ENCODE data around the gene LMBRD1.
"Not testable (repeated sequence)": the region's sequence is repeated elsewhere in the genome, so short reads cannot be mapped to it uniquely, and the experiment has no call there.

The LMBRD1 gene

GRCh38 chr6:69796073-69796641 lies 653 bp downstream of the LMBRD1 start:
- DNase-seq: peak; percentile 84

- peak; percentile 22 for DNase-seq
These were observed 1.2 kb downstream of the LMBRD1 start for GRCh38 chr6:69795469-69796072.

GRCh38 chr6:69792292-69792691 lies 4.5 kb downstream of the LMBRD1 start:
- no peak for DNase-seq

GRCh38 chr6:69791065-69791471 lies 5.7 kb downstream of the LMBRD1 start:
- DNase-seq: no peak

GRCh38 chr6:69790629-69791028 lies 6.2 kb downstream of the LMBRD1 start:
- DNase-seq: no peak

GRCh38 chr6:69789578-69789977 lies 7.2 kb downstream of the LMBRD1 start:
- DNase-seq: no peak

- DNase-seq: not testable (repeated sequence)
These were observed 9.4 kb downstream of the LMBRD1 start for GRCh38 chr6:69787436-69787835.

- no peak for DNase-seq
These were observed 11.1 kb downstream of the LMBRD1 start for GRCh38 chr6:69785697-69786096.

GRCh38 chr6:69784595-69785377 lies 12.0 kb downstream of the LMBRD1 start:
- DNase-seq: no peak

GRCh38 chr6:69783108-69783507 lies 13.7 kb downstream of the LMBRD1 start:
- no peak for DNase-seq

GRCh38 chr6:69780585-69781178 lies 16.1 kb downstream of the LMBRD1 start:
- no peak for DNase-seq

- DNase-seq: no peak
These were observed 20.9 kb downstream of the LMBRD1 start for GRCh38 chr6:69775941-69776340.

GRCh38 chr6:69775585-69775849 lies 21.3 kb downstream of the LMBRD1 start:
- DNase-seq: no peak

GRCh38 chr6:69774740-69775584 lies 21.8 kb downstream of the LMBRD1 start:
- DNase-seq: no peak

GRCh38 chr6:69771158-69771906 lies 25.5 kb downstream of the LMBRD1 start:
- no peak for DNase-seq

- no peak for DNase-seq
These were observed 28.1 kb downstream of the LMBRD1 start for GRCh38 chr6:69768664-69769063.

- no peak for DNase-seq
These were observed 33.0 kb downstream of the LMBRD1 start for GRCh38 chr6:69763763-69764162.

GRCh38 chr6:69761853-69762252 lies 35.0 kb downstream of the LMBRD1 start:
- no peak for DNase-seq

GRCh38 chr6:69758214-69758613 lies 38.6 kb downstream of the LMBRD1 start:
- no peak for DNase-seq

- no peak for DNase-seq
These were observed 39.9 kb downstream of the LMBRD1 start for GRCh38 chr6:69756907-69757306.

- no peak for DNase-seq
These were observed 40.4 kb downstream of the LMBRD1 start for GRCh38 chr6:69756366-69756765.

- no peak for DNase-seq
These were observed 61.8 kb downstream of the LMBRD1 start for GRCh38 chr6:69735027-69735426.
